HEK293T (cell line): ENCODE data around the gene CTNNA2.

ENCODE experiments used
- CTCF ChIA-PET: fragments of 350-600 bp; formaldehyde crosslinking; extraction: SDS; loops from one replicate; lab custom pipeline; 2021; ENCODE audit warnings: antibody characterized with exemption, inconsistent platforms; lab: Yijun Ruan, JAX
- POLR2A ChIA-PET: fragments of 350-600 bp; formaldehyde crosslinking; extraction: SDS; loops from one replicate; lab custom pipeline; 2020; ENCODE audit warnings: antibody characterized with exemption, inconsistent platforms; lab: Yijun Ruan, JAX
- DNase-seq: peaks from one replicate; pipeline ENCODE4 v3.0.0; 2012; ENCODE audit warnings: mixed read lengths; ENCODE audit errors: extremely low spot score
- ARNT ChIP-seq: fragments of 450-650 bp; IDR thresholded peaks from 2 replicates; pipeline ENCODE4 v1.6.1; 2017; ENCODE audit warnings: mild to moderate bottlenecking
- BHLHE40 ChIP-seq: fragments of 450-650 bp; IDR thresholded peaks from 2 replicates; pipeline ENCODE4 v1.6.1; 2016; ENCODE audit warnings: mild to moderate bottlenecking, moderate library complexity, borderline replicate concordance
- CTBP1 ChIP-seq: fragments of 450-650 bp; IDR thresholded peaks from 2 replicates; pipeline ENCODE4 v1.6.1; 2016; ENCODE audit warnings: borderline replicate concordance
- ELF4 ChIP-seq: fragments of 450-650 bp; IDR thresholded peaks from 2 replicates; pipeline ENCODE4 v1.6.1; 2017; ENCODE audit warnings: antibody characterized with exemption
- FOXA1 ChIP-seq: fragments of 450-650 bp; IDR thresholded peaks from 2 replicates; pipeline ENCODE4 v1.6.1; 2016; ENCODE audit warnings: mild to moderate bottlenecking
- FOXK2 ChIP-seq: fragments of 450-650 bp; IDR thresholded peaks from 2 replicates; pipeline ENCODE4 v1.6.1; 2016; ENCODE audit warnings: mild to moderate bottlenecking
- FOXM1 ChIP-seq: fragments of 450-650 bp; IDR thresholded peaks from 2 replicates; pipeline ENCODE4 v1.6.1; 2017; ENCODE audit warnings: mild to moderate bottlenecking, borderline replicate concordance
- HDGF ChIP-seq: fragments of 450-650 bp; IDR thresholded peaks from 2 replicates; pipeline ENCODE4 v1.6.1; 2017; ENCODE audit warnings: antibody characterized with exemption, borderline replicate concordance
- L3MBTL2 ChIP-seq: fragments of 450-650 bp; conservative IDR thresholded peaks from 2 replicates; pipeline ENCODE4 v1.6.1; 2016; ENCODE audit warnings: mild to moderate bottlenecking
- LEF1 ChIP-seq: fragments of 450-650 bp; IDR thresholded peaks from 2 replicates; pipeline ENCODE4 v1.6.1; 2017; ENCODE audit warnings: mild to moderate bottlenecking, borderline replicate concordance
- NFRKB ChIP-seq: fragments of 450-650 bp; IDR thresholded peaks from 2 replicates; pipeline ENCODE4 v1.6.1; 2016; ENCODE audit warnings: mild to moderate bottlenecking, moderate library complexity
- SP1 ChIP-seq: fragments of 450-650 bp; IDR thresholded peaks from 2 replicates; pipeline ENCODE4 v1.6.1; 2017
- SUZ12 ChIP-seq: fragments of 450-650 bp; IDR thresholded peaks from 2 replicates; pipeline ENCODE4 v1.6.1; 2016; ENCODE audit warnings: mild to moderate bottlenecking
- TARDBP ChIP-seq: fragments of 450-650 bp; IDR thresholded peaks from 2 replicates; pipeline ENCODE4 v1.6.1; 2016
- ZNF384 ChIP-seq: fragments of 450-650 bp; IDR thresholded peaks from 2 replicates; pipeline ENCODE4 v1.6.1; 2016
- TF ChIP-seq, protein P1 (sequence below): fragments of 450-650 bp; IDR thresholded peaks from 2 replicates; pipeline ENCODE4 v1.6.1; 2016

Gene CTNNA2

DNA sequence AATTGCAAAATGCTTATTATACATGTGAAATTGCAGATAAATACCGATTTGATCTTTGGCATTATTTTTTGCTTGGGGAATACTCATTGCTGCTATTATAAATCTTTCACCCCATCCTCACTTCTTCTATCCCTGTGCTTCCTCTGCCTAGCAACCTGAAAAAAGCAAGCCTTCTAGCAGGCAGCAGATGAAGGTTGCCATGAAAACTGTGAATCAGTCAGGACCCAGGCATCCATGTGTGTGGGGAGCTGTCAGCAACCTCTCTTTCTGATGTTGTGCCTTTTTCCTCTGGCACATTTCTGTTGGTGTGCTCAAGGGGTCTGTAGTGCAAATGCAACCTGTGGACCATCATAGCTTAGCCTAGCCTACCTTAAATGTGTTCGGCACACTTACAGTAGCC lies 427.5 kb downstream of the CTNNA2 start:
- POLR2A ChIA-PET = no interaction called here
- CTCF ChIA-PET = interaction anchor here (0.7 kb wide), 1 partner anchor 948 kb away, joined by 3 read pairs; no protein-coding TSS in a partner anchor
- no peak for DNase-seq
- no peak for TF ChIP-seq SP1
- no peak for TF ChIP-seq LEF1
- no peak for TF ChIP-seq FOXM1
- no peak for TF ChIP-seq SUZ12
- no peak for TF ChIP-seq BHLHE40
- no peak for TF ChIP-seq ARNT
- TF ChIP-seq NFRKB = no peak
- no peak for TF ChIP-seq L3MBTL2
- TF ChIP-seq TARDBP = no peak
- TF ChIP-seq, protein P1, sequence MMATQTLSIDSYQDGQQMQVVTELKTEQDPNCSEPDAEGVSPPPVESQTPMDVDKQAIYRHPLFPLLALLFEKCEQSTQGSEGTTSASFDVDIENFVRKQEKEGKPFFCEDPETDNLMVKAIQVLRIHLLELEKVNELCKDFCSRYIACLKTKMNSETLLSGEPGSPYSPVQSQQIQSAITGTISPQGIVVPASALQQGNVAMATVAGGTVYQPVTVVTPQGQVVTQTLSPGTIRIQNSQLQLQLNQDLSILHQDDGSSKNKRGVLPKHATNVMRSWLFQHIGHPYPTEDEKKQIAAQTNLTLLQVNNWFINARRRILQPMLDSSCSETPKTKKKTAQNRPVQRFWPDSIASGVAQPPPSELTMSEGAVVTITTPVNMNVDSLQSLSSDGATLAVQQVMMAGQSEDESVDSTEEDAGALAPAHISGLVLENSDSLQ = no peak
- no peak for TF ChIP-seq HDGF
- TF ChIP-seq ELF4 = no peak
- no peak for TF ChIP-seq CTBP1
- TF ChIP-seq FOXK2 = no peak
- TF ChIP-seq FOXA1 = no peak
- TF ChIP-seq ZNF384 = no peak

DNA sequence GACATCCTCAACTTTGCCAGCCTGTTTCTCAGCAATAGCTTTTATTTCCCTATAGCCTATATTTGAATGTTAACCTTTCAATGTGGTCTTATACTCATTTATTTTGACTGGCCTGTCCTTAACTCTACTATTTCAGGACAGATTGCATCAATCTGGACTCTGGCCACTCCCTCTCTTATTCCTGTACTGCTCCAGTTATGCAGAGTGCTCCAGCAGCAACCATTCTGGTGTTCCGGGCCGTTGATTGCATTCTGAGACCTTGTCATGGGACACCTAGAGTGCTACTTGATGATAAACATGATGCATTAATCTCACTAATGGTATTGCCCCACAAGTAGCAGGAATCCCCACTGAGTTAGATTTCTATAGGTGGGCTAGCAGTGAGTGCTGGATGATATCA lies 428.3 kb downstream of the CTNNA2 start:
- CTCF ChIA-PET = interaction anchor here (0.7 kb wide), 1 partner anchor 949 kb away, joined by 3 read pairs; no protein-coding TSS in a partner anchor
- POLR2A ChIA-PET = no interaction called here
- no peak for DNase-seq
- TF ChIP-seq SUZ12 = no peak
- no peak for TF ChIP-seq FOXM1
- TF ChIP-seq, protein P1 = no peak
- no peak for TF ChIP-seq FOXK2
- no peak for TF ChIP-seq HDGF
- TF ChIP-seq FOXA1 = no peak
- no peak for TF ChIP-seq BHLHE40
- TF ChIP-seq NFRKB = no peak
- TF ChIP-seq L3MBTL2 = no peak
- no peak for TF ChIP-seq ELF4
- TF ChIP-seq TARDBP = no peak
- no peak for TF ChIP-seq ARNT
- TF ChIP-seq SP1 = no peak
- no peak for TF ChIP-seq ZNF384
- no peak for TF ChIP-seq CTBP1
- no peak for TF ChIP-seq LEF1

DNA sequence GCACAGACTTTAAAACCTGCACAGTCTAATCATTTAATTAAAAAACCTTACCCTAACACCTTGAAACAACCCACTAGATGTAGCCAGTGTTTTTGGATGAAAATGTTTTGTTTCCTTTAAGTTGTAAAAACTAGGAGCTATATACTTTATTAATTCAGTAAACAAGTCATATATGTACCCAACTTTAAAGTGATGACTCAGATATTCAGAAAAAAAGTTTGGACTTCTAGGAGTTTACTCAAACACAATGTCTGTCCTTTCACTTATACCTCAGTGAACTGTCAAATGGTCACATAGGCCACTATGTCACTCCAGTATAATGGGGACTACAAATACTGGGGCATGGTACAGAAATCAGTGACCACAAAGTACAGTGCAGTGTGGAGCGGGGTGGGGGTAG lies 431.4 kb downstream of the CTNNA2 start:
- no peak for DNase-seq
- TF ChIP-seq FOXK2 (no peak), NFRKB (no peak), TARDBP (no peak), HDGF (no peak), FOXM1 (no peak), ARNT (no peak), ZNF384 (no peak), ELF4 (no peak), SP1 (no peak), L3MBTL2 (no peak), CTBP1 (no peak), SUZ12 (no peak), LEF1 (no peak), FOXA1 (no peak), BHLHE40 (no peak)
- TF ChIP-seq, protein P1 = no peak
- ChIA-PET CTCF (no interaction called here), POLR2A (no interaction called here)

DNA sequence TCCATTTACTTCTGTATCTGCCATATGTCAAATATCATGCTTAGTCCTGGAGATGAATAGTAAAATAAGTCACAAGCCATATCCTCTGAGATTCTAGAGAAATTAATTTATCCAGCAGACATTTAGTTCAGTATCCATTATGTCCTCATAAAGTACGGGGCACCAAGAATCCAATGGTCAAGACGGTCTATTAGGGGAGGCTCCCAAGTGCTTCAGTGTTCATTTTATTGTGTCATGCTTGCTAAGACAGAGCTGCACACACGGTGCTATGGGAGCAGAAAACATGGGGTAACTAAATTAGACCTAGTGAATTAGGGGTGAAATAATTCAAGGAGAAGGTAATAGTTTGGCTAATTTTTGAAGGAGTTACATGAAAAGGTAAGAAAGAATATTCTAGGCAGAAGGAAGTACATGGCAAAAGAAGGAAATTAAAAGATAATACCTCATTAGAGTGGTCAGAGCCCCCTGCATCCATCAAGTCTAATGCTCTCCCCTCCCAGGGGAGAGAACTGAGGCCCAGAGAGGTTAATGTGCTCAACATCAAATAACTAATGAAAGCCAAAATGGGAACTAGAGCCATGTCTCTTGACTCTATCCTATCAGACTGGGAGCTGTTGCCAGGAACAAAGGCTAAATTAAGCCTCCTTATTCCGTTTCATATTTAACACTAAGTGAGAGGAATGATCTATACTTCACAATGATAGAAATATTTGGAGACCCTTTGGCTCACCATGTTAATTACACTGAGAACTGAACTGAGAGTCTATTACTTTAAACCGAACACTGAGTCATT lies 433.0 kb downstream of the CTNNA2 start:
- no peak for DNase-seq
- CTCF ChIA-PET = no interaction called here
- POLR2A ChIA-PET = no interaction called here
- TF ChIP-seq ARNT = no peak
- TF ChIP-seq CTBP1 = no peak
- TF ChIP-seq, protein P1 = no peak
- no peak for TF ChIP-seq HDGF

DNA sequence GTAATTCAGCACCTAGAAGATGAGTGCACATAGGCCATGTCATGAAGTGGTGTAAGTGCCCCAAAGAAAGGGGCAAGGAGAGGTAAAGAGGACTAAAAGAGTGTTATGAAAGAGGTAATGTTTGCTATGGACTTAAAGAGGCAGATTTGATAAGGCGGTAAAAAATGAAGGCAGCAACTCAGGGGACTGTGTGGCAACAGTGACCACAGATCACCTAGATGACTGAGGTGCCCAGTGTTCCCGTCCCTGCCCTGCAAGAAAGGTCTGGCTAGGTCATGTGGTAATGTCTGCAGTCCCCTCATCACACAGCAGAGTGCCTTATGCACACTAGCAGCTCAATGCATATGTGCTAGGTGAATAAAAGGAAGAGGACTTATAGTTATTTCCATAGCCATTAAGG lies 434.9 kb downstream of the CTNNA2 start:
- POLR2A ChIA-PET = no interaction called here
- TF ChIP-seq ZNF384 (no peak), L3MBTL2 (no peak), CTBP1 (no peak), NFRKB (no peak), ELF4 (no peak), LEF1 (no peak), FOXM1 (no peak), FOXA1 (no peak), FOXK2 (no peak), BHLHE40 (no peak), TARDBP (no peak), SP1 (no peak), ARNT (no peak)
- CTCF ChIA-PET = no interaction called here
- DNase-seq = no peak
